NOMO-1 treated with DMSO at 0.1 percent for 48 hours (cell line): ENCODE measurements around the gene PADI6.
A peak's percentile ranks its signal among the peaks of the same experiment; 100 is the strongest.
"Not testable (repeated sequence)": the region's sequence is repeated elsewhere in the genome, so short reads cannot be mapped to it uniquely, and the experiment has no call there.

Experiments used
- DNase-seq: peaks from one replicate; lab custom pipeline; 2025; ENCODE audit not compliant: unreplicated experiment; lab: John Stamatoyannopoulos, UW

PADI6 gene

DNA sequence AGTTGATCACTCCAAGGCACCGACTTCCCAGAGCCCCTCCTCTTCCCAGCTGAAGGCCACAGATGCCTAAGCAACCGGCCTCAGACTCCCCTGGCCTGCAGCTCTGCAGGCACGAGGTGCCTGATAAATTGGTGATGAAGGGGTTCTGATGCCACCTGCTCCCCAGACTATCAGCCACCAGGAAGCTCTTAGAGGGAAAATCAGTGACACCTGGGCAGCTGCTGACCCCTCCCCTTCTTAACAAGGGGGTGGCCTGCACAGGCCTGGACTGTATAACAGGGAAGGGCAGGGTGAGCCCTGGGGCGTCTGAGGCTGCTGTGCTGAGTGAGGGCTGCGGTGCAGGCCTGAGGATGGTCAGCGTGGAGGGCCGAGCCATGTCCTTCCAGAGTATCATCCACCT is at the start of gene PADI6:
PADI6 (plus strand) TSS at position 301 of the 400 bp plus-strand sequence; CDS start at position 351, 50 bp downstream.
- no peak for DNase-seq

DNA sequence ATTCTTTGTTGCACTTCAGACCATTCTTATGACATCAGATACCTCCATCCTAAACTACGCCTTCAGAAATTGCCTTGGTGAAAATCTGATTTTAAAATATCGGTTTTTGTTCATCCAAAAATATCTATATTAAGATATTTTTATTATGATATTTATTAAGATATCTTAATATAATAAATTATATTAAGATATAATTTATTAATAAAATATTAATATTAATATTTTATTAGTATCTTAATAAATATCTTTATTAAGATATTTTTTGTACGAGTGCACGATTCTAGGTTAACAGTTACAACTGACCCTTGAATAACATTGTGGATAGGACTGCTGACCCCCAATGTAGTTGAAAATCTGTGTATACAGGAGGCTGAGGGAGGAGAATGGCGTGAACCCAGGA is 43.1 kb upstream of the PADI6 start:
- DNase-seq = no peak

DNA sequence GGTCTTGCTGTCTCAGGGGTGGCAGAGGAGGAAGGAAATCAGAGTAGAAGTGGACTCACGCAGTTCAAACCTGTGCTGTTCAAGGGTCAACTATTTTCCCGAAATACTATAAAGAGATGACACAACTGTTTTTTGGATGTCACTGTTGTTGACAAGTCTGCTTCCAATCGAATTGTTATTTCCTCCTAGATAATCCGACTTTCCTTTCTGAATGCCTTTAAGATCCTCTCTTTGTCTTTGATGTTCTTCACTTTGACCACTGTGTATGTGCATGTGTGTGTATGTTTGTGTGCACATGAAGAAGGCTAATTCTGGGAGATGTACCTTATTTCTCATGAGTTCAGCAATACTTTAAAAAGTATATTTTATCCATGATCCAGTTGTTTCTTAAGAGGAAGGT is 42.4 kb upstream of the PADI6 start:
- DNase-seq = no peak

DNA sequence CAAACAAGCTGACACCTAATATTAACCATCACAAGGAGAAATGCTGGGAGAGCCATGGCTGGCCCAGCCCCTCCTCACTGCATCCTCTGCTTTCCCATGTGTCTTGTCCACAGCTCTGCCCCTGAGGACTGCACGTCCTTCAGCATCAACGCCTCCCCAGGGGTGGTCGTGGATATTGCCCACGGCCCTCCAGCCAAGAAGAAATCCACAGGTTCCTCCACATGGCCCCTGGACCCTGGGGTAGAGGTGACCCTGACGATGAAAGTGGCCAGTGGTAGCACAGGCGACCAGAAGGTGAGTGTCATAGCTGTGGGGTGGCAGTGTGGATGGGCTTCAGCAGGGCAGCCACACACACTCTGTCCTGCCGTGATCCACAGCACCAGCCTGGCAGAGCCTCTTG is 41.1 kb upstream of the PADI6 start:
- no peak for DNase-seq

DNA sequence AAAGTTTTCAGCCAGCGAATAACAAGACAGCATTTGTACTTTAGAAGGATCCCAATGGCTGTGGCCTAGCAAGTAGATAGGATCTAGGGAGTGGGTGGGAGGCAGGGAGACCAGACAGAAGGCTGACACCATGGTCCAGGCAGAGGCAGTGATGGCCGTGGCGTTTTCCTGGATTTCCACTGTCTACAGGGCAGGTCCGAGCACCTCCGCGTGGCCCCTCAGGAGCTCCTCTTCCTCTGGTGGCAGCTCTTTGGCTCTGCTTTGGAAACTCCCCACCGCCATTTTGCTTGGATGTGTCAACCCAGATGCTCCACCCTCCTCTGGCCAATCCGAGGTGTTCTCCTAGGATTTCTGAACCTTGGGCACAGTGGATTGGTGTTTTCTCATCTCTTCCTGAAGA is 38.9 kb upstream of the PADI6 start:
- no peak for DNase-seq

DNA sequence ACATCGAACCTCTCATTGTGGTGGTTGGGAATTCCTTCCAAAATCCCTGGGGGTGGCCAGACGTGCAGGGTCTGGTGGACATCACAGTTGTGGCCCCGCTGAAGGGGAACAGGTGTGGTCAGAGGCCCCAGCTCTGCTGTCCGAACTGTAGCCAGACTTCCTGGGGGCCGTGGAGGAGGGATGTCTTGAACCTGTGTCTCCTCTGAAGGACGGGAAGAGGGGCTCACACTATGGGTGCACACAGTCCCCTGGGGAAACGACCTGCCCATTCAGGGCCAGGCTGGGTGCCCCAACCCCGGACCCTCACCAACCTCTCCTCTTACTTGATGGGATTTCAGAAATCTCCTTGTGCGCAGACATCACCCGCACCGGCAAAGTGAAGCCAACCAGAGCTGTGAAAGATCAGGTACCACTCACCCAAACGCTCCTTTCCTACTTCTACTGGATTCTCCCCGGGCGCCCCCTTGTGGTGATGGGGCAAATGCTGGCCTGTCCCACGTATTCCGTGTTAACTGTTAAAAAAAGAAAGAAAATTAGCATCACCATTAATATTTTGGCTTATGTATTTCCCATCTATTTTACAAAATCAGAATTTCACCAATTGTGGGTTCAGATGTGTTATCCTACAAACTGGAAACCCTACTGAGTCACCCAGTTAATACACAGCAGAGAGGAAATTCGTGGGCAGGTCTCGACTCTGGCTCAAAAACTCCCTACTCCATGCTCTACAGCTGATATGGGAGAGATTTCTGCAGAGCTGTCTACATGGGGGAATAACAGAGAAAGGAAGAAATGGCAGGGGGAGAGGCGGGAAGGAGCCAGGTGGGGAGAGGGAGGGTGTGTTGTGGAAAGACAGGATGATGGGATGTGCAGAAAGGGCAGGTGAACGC is 35.9 kb upstream of the PADI6 start:
- DNase-seq = peak; percentile 53

DNA sequence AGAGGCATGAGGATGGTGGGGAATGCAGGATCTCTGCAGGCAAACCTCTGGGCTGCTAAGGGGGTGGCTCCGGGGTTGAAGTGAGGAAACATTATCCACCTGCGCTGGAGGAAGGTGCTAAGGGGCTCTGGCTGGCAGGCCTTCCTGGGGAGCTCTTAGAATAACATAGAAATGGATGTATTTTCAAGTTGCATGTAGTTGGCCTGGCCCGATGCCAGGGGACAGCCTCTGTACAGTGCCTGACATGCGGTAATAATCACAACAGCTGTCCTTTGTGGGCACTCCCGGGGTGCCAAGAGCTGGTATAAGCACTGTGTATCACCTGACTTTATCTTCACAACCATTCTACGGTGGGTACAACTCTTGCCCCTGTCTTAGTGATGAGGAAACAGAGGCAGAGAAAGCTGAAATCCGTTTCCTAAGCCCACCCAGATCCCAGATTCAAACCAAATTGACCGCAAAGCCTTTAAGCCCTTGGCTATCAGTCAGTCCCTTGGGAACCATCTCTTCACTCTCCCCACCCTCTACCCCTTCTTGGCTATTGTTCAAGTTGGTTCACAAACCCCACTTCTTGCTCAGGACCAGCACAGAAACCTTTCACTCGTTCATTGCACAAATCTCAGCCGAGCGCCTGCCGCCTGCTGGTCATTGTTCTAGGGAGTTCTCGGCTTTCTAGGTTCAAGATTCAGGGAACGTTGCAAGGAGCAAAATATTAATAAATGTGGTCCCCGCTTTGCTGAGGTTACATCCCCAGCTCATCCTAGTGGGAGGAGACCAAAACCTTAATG is 33.1 kb upstream of the PADI6 start:
- no peak for DNase-seq

DNA sequence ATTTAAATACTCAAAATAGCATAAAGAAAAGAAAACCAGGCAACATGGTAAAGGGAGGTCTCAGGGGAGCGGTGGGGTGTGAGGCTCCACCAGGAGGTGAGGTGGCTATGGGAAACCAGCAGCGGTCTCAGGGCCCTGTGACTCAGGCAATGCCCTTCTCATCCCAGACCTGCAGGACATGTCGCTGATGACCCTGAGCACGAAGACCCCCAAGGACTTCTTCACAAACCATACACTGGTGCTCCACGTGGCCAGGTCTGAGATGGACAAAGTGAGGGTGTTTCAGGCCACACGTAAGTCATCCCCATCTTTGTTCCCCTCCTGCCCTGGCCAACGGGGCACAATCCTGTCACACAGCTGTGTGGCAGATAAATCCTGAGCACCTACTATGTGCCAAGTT is 32.5 kb upstream of the PADI6 start:
- no peak for DNase-seq

DNA sequence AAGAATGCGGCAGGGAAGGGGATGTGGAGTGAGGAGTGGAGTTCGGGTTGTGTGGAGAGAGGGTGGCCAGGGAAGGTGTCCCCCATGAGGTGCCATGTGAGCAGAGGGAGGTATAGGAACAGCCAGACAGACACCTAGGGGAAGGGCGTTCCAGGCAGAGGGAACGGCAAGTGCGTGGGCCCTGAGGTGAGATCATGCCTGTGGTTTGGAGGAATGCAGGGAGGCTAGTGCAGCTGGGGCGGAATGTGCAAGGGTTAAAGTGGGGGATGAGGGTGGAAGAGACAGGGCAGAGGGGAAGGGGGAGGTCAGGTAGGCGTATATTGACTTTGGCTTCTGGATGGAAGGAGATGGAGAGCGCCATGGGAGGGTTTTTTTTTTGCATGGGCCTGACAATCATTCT is 31.6 kb upstream of the PADI6 start:
- DNase-seq = no peak

DNA sequence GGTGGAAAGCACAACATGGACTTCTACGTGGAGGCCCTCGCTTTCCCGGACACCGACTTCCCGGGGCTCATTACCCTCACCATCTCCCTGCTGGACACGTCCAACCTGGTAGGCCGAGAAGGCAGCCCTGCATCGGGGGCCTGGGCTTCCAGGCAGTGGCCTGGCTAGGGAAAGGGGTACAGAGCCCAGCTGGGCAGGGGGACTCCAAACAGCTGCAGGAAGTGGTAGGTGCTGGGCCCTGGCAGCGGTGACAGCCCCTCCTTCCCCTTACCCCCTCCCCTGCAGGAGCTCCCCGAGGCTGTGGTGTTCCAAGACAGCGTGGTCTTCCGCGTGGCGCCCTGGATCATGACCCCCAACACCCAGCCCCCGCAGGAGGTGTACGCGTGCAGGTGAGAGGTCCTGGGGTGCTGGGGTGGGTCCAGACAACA is 30.0 kb upstream of the PADI6 start:
- no peak for DNase-seq

DNA sequence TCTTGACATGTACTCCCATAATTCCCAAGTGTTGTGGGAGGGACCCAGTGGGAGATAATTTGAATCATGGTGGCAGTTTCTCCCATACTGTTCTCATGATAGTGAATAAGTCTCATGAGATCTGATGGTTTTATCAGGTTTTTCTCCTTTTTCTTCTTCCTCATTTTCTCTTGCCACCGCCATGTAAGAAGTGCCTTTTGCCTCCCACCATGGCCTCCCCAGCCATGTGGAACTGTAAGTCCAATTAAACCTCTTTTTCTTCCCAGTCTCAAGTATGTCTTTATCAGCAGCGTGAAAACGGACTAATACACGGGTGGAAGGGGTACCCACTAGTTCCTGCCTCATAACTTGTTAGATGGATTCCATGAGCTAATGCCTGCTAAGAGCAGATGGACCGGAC is 26.5 kb upstream of the PADI6 start:
- not testable (repeated sequence) for DNase-seq

DNA sequence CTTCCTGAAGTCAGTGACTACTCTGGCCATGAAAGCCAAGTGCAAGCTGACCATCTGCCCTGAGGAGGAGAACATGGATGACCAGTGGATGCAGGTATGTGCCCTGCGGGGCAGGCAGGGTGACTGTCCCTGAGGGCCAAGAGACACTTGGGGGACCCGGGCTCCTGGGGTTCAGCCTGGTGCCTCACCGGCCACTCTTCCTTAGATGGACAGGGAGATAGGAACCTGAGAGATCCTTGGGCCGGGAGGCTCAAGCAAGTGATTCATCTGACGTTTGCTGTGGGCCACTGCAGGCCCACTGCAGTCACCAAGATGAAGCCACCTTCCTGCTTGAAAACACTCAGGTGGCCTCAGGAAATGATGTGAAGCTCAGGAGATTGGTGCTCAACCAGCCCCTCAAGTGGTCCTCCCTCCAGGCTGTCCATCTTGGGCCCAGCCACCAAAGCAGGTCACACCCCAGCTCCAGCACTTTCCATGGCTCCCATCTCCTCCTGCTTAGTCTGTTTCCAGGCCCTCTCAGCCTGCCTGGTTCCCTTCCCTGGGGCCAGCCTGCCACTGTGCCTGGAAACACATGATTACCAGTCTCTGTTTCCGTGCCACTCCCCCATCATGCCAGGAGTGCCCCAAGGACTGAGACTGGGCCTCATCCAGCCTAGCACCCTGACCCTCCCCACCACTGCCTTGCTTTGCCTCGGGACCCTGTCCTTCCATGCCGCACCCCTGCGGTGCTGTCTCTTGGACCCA is 25.8 kb upstream of the PADI6 start:
- no peak for DNase-seq

DNA sequence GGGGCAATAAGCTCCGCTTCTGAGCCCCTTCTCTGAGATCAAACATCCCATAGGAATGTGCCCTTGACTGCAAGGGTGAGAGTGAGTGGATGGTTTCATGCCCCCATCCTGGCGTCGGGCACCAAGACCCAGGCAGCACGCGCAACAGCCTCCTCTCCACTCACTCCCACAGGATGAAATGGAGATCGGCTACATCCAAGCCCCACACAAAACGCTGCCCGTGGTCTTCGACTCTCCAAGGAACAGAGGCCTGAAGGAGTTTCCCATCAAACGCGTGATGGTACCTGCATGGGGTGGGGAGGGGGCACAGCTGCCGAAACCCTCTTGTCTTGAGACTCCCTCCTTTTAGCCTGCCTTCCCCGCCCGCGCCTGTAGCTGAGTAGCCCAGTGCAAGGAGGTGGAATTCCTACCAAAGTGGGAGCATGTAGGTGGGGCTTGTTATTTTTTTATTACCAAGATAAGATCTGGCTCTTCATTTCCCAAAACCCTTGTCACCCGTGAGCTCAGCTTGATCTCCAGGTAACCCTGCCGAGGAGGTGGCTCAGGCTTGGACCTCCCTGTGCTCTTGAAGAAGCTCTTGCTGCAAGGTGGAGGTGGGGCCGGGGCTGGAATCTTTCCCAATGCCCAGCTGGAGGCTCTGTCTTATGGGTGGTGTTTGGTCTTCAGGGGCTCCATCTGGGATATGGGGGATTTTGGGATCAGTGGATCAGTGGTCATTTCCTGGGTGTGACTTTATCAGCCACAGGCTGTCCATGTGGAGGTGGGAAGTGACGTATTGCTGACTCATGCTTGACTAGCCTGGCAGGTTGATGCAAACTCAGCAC is 24.0 kb upstream of the PADI6 start:
- DNase-seq = no peak

DNA sequence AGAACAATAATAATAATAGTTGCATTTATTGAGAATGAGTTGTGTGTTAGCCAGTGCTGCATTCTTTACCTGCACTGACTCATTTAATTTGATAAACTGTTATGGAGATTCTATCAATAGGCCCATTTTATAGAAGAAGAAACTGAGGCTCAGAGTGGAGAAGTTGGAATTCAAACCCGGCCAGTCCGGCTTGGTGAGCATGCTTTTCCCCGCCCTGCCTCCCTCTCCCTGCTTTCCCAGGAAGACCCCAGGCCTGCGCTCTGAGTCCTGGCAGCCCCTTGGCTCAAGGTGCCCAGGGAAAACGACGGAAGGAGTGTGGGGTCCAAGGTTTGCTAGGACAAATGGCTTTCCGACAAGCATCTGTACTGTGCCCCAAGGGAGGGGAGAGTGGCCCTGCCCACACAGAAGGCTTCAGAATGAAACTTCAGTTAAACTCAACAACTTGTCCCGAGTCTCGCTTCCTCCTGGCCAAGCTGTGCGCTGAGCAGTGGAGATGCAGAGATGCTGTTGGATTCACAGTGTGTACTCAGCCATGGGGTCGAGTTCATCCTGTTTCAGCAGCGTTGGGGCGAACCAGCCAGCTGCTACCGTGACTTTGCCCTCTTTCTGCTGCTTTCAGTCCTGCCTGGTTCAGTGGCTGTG is 23.3 kb upstream of the PADI6 start:
- no peak for DNase-seq

DNA sequence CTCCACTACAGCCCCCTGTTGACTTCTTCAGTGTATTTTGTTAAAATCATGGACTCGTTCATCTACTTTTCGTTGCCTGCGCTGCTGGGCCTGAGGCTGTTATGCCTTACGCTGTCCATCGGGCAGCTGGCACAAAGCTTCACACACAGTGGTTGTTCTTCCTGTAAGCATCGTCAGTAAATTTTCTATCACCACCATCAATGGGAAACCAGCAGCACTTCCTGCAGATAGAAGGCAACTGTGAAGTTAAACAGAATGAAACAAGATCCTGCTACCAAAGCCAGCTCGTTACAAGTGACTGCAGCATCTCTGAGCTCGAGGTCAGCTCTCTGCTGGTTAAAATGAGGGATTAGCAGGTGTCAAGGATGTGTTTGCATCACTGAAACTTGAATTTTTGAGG is 21.9 kb upstream of the PADI6 start:
- DNase-seq = no peak

DNA sequence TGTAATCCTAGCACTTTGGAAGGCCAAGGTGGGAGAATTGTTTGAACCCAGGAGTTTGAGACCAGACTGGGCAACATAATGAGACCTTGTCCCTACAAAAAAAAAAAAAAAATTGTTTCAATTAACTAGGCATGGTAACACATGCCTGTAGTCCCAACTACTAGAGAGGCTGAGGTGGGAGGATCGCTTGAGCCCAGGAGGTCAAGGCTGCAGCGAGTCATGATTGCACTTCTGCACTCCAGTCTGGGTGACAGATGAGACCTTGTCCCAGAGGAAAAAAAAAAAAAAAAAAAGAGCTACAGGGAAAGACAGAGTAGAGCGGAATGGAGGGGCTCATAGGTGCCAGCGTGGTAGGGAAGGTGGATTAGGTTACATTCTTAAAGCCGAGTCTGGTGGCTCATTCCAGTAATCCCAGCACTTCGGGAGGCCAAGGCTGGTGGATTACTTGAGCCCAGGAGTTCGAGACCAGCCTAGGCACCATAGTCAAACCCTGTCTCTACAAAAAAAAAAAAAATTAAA is 21.0 kb upstream of the PADI6 start:
- no peak for DNase-seq

DNA sequence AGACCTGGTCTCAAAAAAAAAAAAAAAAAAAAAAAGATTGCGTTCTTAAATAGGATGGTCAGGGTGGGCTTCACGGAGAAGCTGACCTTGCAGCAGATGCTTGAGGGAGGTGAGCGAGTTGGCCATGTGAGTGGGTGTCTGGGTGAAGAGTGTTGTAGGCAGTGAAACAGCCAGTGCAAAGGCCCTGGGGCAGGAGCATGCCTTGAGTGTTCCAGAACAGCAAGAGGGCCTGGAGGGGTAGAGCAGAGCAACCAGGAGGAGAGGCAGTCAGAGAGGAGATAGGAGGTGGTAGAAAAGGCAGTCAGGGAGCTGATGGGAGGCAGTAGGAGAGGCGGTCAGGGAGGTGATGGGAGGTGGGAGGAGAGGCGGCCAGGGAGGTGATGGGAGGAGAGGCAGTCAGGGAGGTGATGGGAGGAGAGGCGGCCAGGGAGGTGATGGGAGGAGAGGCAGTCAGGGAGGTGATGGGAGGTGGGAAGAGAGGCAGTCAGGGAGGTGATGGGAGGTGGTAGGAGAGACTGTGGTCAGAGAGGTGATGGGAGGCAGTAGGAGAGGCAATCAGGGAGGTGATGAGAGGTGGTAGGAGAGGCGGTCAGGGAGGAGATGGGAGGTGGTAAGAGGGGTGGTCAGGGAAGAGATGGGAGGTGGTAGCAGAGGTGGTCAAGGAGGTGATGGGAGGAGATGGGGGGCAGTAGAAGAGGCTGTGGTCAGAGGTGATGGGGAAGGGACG is 20.2 kb upstream of the PADI6 start:
- DNase-seq = no peak

DNA sequence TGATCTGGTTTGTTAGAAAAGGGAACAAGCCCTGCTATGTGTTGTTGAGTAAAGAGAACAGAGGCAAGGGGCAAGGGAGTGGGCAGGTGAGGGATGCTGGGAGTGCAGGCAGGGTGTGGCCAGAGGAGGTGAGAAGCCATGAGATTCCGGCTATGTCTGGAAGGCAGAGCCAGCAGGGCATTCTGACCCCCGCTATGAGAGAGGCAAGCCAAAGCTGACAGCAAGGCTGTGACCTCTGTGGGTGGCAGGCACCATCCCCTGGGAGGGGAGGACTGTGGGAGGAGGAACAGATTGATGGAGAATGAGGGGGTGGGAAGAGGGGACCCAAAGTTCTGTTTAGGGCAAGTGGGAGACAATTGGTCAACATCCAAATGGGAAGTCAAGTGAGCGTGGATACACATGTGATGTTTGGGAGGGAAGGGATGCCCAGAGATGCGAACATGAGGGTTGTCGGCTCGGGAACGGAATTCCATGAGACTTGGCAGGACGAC is 19.5 kb upstream of the PADI6 start:
- no peak for DNase-seq

DNA sequence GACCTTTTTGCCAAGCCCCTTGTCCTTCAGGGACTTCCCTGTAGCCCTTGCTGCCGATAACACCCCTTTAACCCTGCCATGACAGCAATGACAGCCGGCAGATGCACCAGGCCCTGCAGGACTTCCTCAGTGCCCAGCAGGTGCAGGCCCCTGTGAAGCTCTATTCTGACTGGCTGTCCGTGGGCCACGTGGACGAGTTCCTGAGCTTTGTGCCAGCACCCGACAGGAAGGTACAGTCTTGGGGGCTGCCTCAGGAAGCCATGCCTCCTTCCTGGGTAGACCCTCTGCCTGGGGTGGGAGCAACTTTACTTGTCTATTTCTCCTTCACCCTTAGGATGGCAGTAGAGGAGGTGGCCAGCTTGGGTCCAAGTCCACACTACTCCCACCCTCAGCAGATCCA is 16.1 kb upstream of the PADI6 start:
- no peak for DNase-seq
